Skin epidermis (tissue), 12 donors: ENCODE data around the gene ORC3.
"Not testable (repeated sequence)": the region's sequence is repeated elsewhere in the genome, so short reads cannot be mapped to it uniquely, and the experiment has no call there.

ENCODE experiments used
- H3K27ac ChIP-seq, 21 experiments: fragments of 200-600 bp; sonication (generic) in 11 of 21; one replicate each; pipeline ENCODE4 v1.5.0; 2020; ENCODE audit warnings: mild to moderate bottlenecking in 3 of 21, inconsistent platforms in 2 of 21, moderate library complexity in 2 of 21
- H3K4me3 ChIP-seq, 7 experiments: fragments of 200-600 bp; sonication (generic) in 2 of 7; one replicate each; pipeline ENCODE4 v1.5.0; 2020; ENCODE audit warnings: inconsistent platforms in 2 of 7, mild to moderate bottlenecking in 2 of 7, moderate library complexity in 1 of 7

ORC3 gene

GRCh38 chr6:87708581-87709427 lies 118.9 kb downstream of the ORC3 start:
- H3K4me3 ChIP-seq, H3K27ac ChIP-seq: not testable (repeated sequence)

- Histone ChIP-seq H3K4me3 (no peak overlapping the region), H3K27ac (no peak overlapping the region)
Observed at GRCh38 chr6:87710090-87710489, 120.2 kb downstream of the ORC3 start.

- not testable (repeated sequence) for H3K27ac ChIP-seq, H3K4me3 ChIP-seq
Observed at GRCh38 chr6:87712713-87713112, 122.8 kb downstream of the ORC3 start.

GRCh38 chr6:87714093-87714842 lies 124.3 kb downstream of the ORC3 start:
- peak overlapping the region in 5 of 21 experiments; percentile 33 to 60 (median 44) for H3K27ac ChIP-seq
- H3K4me3 ChIP-seq, result no peak overlapping the region
